A375 (cell line): Measurements from ENCODE around the gene RASA4. TPM values are rescaled to one million over a fixed set of nuclear protein-coding genes. Genes with fewer than 3 reads are reported as not detected.

Source experiments
- small RNA-seq: library from RNA; depleted of rRNA; stranded (forward); fragments of <200 nt; gene quantifications from one replicate; pipeline ENCODE3, GENCODE V24; 2014
- total RNA-seq: library from RNA; depleted of rRNA; stranded (reverse); fragments of >200 nt; shearing (Covaris generic); gene quantifications from 2 replicates; pipeline ENCODE4 v1.2.3, GENCODE V29; 2014; rRNA removed

RASA4 gene
- 8.6 and 9.7 TPM in 2 replicates for total RNA-seq

DNA sequence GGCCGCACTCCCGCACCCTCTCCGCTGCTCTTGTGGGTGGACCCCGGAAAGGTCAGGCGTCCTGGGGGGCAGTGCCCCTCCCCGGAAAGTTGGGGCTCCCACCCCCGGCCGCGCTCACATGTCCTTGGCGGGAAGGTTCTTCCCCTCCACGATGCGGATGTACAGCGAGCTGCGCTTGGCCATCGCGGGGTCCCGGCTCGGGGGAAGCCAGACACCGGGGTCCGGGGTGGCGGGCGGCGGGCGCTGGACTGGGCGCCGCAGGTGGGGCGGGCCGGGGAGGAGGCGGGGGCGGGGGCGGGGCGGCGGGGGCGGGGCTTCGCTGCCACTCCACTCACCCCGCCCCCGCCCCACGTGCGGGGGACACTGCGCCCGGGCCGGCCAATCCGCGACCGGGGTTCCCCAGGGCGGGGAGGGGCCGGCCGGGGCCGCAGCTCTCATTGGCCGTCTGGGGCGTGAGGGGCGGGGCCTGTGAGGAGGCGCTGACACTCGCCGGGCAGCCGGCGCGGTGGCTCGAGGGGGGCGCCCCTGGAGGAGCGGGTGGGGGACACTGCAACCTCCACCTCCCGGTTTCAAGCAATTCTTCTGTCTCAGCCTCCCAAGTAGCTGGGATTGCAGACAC lies at the start of gene RASA4:
Gene RASA4 (minus strand): TSS at position 250 of the 619 bp plus-strand sequence. CDS start 67 bp downstream, at position 183.

DNA sequence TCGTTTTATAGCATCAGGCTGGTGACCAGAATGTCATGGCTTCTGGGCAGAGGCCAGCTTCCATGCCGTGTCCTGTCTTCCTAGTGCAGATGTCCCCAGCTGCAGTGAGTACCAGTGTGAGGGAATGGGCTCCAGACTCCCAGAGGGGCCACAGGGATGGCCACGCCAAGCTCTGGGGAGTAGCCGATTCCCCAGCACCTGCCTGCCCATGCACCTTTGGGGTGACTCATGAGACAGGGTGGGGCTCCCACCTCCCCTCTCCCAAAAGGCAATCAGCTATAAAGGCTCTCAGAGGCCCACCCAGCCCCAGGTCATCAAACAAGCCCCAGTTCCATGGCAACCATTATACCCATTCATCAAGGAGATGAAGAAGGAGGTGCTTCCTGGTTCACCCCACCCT lies 33.4 kb upstream of the RASA4 start, which contains the start of gene SPDYE2B:
Gene SPDYE2B (plus strand): TSS at position 396 of the 400 bp plus-strand sequence. CDS start 2,030 bp downstream, outside the sequence.

DNA sequence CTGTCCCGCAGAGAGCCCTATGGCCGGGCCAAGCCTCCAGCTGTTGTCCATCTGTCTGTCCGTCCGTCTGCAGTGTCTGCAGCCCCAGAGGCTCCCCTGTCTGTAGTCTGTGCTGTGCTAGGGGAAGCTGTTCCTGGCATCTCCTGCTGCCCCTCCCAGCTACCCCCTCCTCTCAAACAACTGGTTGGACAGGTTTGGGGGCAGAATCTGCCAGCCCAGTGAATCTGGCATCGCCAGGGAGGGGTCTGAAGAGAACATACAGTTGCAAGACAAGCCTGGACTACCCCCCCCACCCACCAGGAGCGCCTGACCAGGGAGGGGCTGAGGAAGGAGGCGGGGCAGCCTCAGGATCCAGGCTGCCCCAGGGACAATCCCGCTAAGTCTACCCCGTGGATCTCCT lies 26.1 kb upstream of the RASA4 start, which contains the start of gene UPK3BL1:
Gene UPK3BL1 (minus strand): TSS at position 101 of the 400 bp plus-strand sequence. CDS start 50 bp downstream, at position 51.

DNA sequence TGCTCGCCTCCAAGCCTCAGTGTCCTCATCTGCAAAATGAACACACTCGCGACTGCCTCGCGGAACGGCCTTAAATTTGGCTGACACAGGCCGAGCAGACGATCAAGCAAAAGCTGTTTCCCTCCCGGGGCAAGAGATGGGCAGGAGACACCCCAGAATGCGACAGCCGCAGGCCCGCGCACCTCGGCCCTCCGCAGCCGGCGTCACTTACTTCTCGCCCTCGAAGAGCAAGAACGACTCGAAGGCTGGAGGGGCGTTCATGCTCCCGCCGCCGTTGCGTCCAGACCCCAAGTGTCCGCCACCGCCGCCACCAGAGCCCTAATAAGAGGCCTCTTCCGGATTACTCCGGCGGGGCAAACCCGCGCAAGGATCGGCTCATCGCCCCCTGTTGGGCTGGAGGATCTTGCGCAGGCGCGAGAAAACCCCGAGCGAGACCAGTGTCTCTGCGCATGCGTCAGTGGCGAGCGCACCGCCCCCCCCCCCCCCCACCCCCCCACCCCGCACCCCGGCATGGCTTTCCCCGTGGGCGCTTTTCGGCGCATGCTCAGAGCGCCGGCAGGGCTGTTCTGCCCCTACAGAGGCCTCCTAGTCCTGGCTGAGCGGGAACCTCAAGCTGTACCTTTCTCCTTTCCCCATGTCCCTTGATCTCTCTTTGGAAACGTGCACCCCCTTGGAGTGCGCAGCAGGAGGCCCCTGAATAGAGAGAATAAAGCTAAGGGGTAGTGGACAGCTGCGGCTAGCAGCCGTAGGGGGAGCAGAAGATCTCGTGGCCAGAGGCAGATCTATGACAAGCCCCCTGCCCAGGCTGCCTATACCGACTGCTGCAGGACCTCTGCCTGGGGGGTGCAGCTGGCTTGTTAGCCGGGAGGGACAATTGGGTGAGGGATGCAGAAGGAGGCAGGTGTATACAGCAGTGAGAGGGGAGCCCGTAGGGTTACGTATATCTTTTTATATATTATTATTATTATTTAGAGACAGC lies 44.0 kb downstream of the RASA4 start, which contains the start of gene POLR2J3:
Gene POLR2J3 (minus strand): TSS at position 323 of the 979 bp plus-strand sequence. CDS start 62 bp downstream, at position 261.

DNA sequence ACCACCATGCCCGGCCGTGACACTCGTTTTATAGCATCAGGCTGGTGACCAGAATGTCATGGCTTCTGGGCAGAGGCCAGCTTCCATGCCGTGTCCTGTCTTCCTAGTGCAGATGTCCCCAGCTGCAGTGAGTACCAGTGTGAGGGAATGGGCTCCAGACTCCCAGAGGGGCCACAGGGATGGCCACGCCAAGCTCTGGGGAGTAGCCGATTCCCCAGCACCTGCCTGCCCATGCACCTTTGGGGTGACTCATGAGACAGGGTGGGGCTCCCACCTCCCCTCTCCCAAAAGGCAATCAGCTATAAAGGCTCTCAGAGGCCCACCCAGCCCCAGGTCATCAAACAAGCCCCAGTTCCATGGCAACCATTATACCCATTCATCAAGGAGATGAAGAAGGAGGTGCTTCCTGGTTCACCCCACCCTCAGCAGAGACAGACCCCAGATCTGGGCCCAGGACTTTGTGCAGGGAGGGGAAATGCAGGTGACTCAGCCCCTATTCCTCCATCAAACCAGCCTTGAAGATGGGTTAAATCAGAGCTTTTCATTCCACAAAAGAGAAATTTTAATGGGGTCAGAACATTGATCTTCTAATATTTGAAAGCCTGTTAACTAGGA lies 65.6 kb downstream of the RASA4 start, which contains the start of gene SPDYE2:
Gene SPDYE2 (plus strand): TSS at position 419 of the 615 bp plus-strand sequence. CDS start 2,030 bp downstream, outside the sequence.

DNA sequence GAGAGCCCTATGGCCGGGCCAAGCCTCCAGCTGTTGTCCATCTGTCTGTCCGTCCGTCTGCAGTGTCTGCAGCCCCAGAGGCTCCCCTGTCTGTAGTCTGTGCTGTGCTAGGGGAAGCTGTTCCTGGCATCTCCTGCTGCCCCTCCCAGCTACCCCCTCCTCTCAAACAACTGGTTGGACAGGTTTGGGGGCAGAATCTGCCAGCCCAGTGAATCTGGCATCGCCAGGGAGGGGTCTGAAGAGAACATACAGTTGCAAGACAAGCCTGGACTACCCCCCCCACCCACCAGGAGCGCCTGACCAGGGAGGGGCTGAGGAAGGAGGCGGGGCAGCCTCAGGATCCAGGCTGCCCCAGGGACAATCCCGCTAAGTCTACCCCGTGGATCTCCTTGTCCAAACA lies 73.0 kb downstream of the RASA4 start, which contains the start of gene UPK3BL2:
Gene UPK3BL2 (minus strand): TSS at position 101 of the 400 bp plus-strand sequence. CDS start 60 bp downstream, at position 41.

Small RNA genes lying within 50 kb of the gene (small RNA-seq; reads per million reads assigned to genes)
- gene UPK3BL1, result not detected

Other genes with a start within 250 kb of the RASA4 start
- 42.4 and 46.0 TPM in 2 replicates for gene PRKRIP1, start 220.4 kb downstream of the RASA4 start, total RNA-seq
- 29.3 and 33.3 TPM in 2 replicates for gene ORAI2, start 183.2 kb downstream of the RASA4 start, total RNA-seq
- 18.6 and 22.4 TPM in 2 replicates for gene ALKBH4, start 151.9 kb downstream of the RASA4 start, total RNA-seq
- 68.4 and 76.1 TPM in 2 replicates for gene LRWD1, start 151.8 kb downstream of the RASA4 start, total RNA-seq
- gene POLR2J, start 137.8 kb downstream of the RASA4 start, total RNA-seq, result 73.1 and 79.1 TPM in 2 replicates
- gene RASA4B, start 99.0 kb downstream of the RASA4 start, total RNA-seq, result 3.7 and 4.4 TPM in 2 replicates
- 21.6 and 24.7 TPM in 2 replicates for gene UPK3BL2, start 73.1 kb downstream of the RASA4 start, total RNA-seq
- not detected in 2 replicates for gene SPDYE2, start 65.5 kb downstream of the RASA4 start, total RNA-seq
- gene POLR2J3, start 44.2 kb downstream of the RASA4 start, total RNA-seq, result 42.0 and 46.6 TPM in 2 replicates
- gene UPK3BL1, start 26.0 kb upstream of the RASA4 start, total RNA-seq, result 14.8 and 16.4 TPM in 2 replicates
- not detected in 2 replicates for gene SPDYE2B, start 33.6 kb upstream of the RASA4 start, total RNA-seq
- gene POLR2J2, start 54.9 kb upstream of the RASA4 start, total RNA-seq, result 5.3 and 7.0 TPM in 2 replicates
- gene FAM185A, start 132.2 kb upstream of the RASA4 start, total RNA-seq, result 13.4 and 16.2 TPM in 2 replicates